MM.1S (cell line): ENCODE results near the gene AP1G2.

Experiments
- DNase-seq: peaks from one replicate; pipeline ENCODE4 v3.0.0-alpha.2; 2015
- H2AFZ ChIP-seq: fragments of 300-600 bp; sonication (generic); 2 replicates; pipeline ENCODE4 v1.6.0; 2016; ENCODE audit warnings: antibody characterized with exemption, low read length
- H3F3A ChIP-seq: fragments of 300-600 bp; sonication (generic); 2 replicates; pipeline ENCODE4 v1.6.1; 2016; ENCODE audit warnings: mild to moderate bottlenecking, antibody characterized with exemption, low read length, moderate library complexity, mixed read lengths; ENCODE audit not compliant: insufficient read depth
- H3K27ac ChIP-seq: fragments of 300-600 bp; sonication (generic); 2 replicates; pipeline ENCODE4 v1.5.1; 2016; ENCODE audit warnings: mild to moderate bottlenecking, low read length
- H3K27me3 ChIP-seq: fragments of 300-600 bp; sonication (generic); replicated peaks from 2 replicates; pipeline ENCODE4 v1.6.0; 2016; ENCODE audit warnings: low read length; ENCODE audit not compliant: insufficient read depth
- H3K36me3 ChIP-seq: fragments of 300-600 bp; sonication (generic); replicated peaks from 2 replicates; pipeline ENCODE4 v1.6.1; 2016; ENCODE audit warnings: mild to moderate bottlenecking, low read length, mixed read lengths; ENCODE audit not compliant: insufficient read depth
- H3K4me1 ChIP-seq: fragments of 300-600 bp; sonication (generic); 2 replicates; pipeline ENCODE4 v1.6.1; 2016; ENCODE audit warnings: low read length, mixed read lengths
- H3K4me2 ChIP-seq: fragments of 300-600 bp; sonication (generic); 2 replicates; pipeline ENCODE4 v1.6.0; 2016; ENCODE audit warnings: low read depth, low read length
- H3K4me3 ChIP-seq: fragments of 300-600 bp; sonication (generic); 2 replicates; pipeline ENCODE4 v1.5.1; 2016; ENCODE audit warnings: low read length, mixed read lengths
- H3K79me2 ChIP-seq: fragments of 300-600 bp; sonication (generic); 2 replicates; pipeline ENCODE4 v1.6.1; 2016; ENCODE audit warnings: mixed run types, low read length, mixed read lengths
- H3K9ac ChIP-seq: fragments of 300-600 bp; sonication (generic); 2 replicates; pipeline ENCODE4 v1.6.1; 2016; ENCODE audit warnings: low read length, mixed read lengths
- H3K9me2 ChIP-seq: fragments of 300-600 bp; sonication (generic); replicated peaks from 2 replicates; pipeline ENCODE4 v1.6.1; 2016; ENCODE audit warnings: mild to moderate bottlenecking, low read length, mixed read lengths; ENCODE audit not compliant: insufficient read depth
- H3K9me3 ChIP-seq: fragments of 300-600 bp; sonication (generic); replicated peaks from 2 replicates; pipeline ENCODE4 v1.6.1; 2016; ENCODE audit warnings: mild to moderate bottlenecking, low read length, mixed read lengths; ENCODE audit not compliant: insufficient read depth
- H4K20me1 ChIP-seq: fragments of 300-600 bp; sonication (generic); 2 replicates; pipeline ENCODE4 v1.6.1; 2016; ENCODE audit warnings: mild to moderate bottlenecking, low read length, moderate library complexity, mixed read lengths; ENCODE audit not compliant: insufficient read depth
- EZH2 ChIP-seq: fragments of 300-600 bp; sonication (generic); optimal IDR thresholded peaks from 2 replicates; pipeline ENCODE3; 2017; ENCODE audit warnings: low read depth, mild to moderate bottlenecking, antibody characterized with exemption, low read length, mixed read lengths
- EZH2phosphoT487 ChIP-seq: fragments of 300-600 bp; sonication (generic); IDR thresholded peaks from 2 replicates; pipeline ENCODE4 v1.6.1; 2018; ENCODE audit warnings: antibody characterized with exemption, low read length
- TF ChIP-seq, protein P1 (sequence below): fragments of 300-600 bp; sonication (generic); IDR thresholded peaks from 2 replicates; pipeline ENCODE4 v1.5.1; 2016; ENCODE audit warnings: antibody characterized with exemption, low read length, mixed read lengths

The AP1G2 gene

GRCh38 chr14:23608454-23608853, 40.9 kb upstream of the AP1G2 start:
- H3K27ac ChIP-seq: no peak overlapping the region
- no peaks in the 10 kb centered on the region for H3K27me3 ChIP-seq
- H3K4me3 ChIP-seq: no peak overlapping the region
- no peak for DNase-seq
- no peaks in the 10 kb centered on the region for H3K9me3 ChIP-seq
- H3K4me2 ChIP-seq: no peak overlapping the region
- H2AFZ ChIP-seq: no peak overlapping the region
- no peaks in the 10 kb centered on the region for H3K36me3 ChIP-seq
- H3K4me1 ChIP-seq: no peaks in the 10 kb centered on the region
- H3F3A ChIP-seq: no peaks in the 10 kb centered on the region
- H3K9ac ChIP-seq: no peak overlapping the region
- TF ChIP-seq, protein P1, sequence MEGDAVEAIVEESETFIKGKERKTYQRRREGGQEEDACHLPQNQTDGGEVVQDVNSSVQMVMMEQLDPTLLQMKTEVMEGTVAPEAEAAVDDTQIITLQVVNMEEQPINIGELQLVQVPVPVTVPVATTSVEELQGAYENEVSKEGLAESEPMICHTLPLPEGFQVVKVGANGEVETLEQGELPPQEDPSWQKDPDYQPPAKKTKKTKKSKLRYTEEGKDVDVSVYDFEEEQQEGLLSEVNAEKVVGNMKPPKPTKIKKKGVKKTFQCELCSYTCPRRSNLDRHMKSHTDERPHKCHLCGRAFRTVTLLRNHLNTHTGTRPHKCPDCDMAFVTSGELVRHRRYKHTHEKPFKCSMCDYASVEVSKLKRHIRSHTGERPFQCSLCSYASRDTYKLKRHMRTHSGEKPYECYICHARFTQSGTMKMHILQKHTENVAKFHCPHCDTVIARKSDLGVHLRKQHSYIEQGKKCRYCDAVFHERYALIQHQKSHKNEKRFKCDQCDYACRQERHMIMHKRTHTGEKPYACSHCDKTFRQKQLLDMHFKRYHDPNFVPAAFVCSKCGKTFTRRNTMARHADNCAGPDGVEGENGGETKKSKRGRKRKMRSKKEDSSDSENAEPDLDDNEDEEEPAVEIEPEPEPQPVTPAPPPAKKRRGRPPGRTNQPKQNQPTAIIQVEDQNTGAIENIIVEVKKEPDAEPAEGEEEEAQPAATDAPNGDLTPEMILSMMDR: no peak
- no peak for TF ChIP-seq EZH2
- no peak for TF ChIP-seq EZH2phosphoT487
- no peaks in the 10 kb centered on the region for H3K79me2 ChIP-seq
- no peaks in the 10 kb centered on the region for H4K20me1 ChIP-seq
- H3K9me2 ChIP-seq: no peaks in the 10 kb centered on the region

- Histone ChIP-seq H3K4me1 (no peaks in the 10 kb centered on the region), H3K9me3 (no peaks in the 10 kb centered on the region), H3K27me3 (no peaks in the 10 kb centered on the region), H3K27ac (no peak overlapping the region), H3F3A (no peaks in the 10 kb centered on the region), H3K9ac (no peak overlapping the region), H4K20me1 (no peaks in the 10 kb centered on the region), H3K4me2 (no peak overlapping the region), H3K4me3 (no peak overlapping the region), H3K36me3 (no peaks in the 10 kb centered on the region), H3K9me2 (no peaks in the 10 kb centered on the region), H3K79me2 (no peaks in the 10 kb centered on the region), H2AFZ (no peak overlapping the region)
- TF ChIP-seq, protein P1: no peak
- TF ChIP-seq EZH2 (no peak), EZH2phosphoT487 (no peak)
- no peak for DNase-seq
Observed at GRCh38 chr14:23605931-23606585, 38.5 kb upstream of the AP1G2 start.

- no peak overlapping the region for H3K9ac ChIP-seq
- H3K79me2 ChIP-seq: no peaks in the 10 kb centered on the region
- H3K9me2 ChIP-seq: no peaks in the 10 kb centered on the region
- no peak overlapping the region for H3K4me3 ChIP-seq
- H4K20me1 ChIP-seq: no peaks in the 10 kb centered on the region
- H2AFZ ChIP-seq: no peak overlapping the region
- no peak for DNase-seq
- H3K9me3 ChIP-seq: no peaks in the 10 kb centered on the region
- TF ChIP-seq EZH2 (no peak), EZH2phosphoT487 (no peak)
- TF ChIP-seq, protein P1: no peak
- no peak overlapping the region for H3K4me2 ChIP-seq
- H3K27me3 ChIP-seq: no peaks in the 10 kb centered on the region
- no peak overlapping the region for H3K27ac ChIP-seq
- H3K4me1 ChIP-seq: no peaks in the 10 kb centered on the region
- no peaks in the 10 kb centered on the region for H3K36me3 ChIP-seq
- no peaks in the 10 kb centered on the region for H3F3A ChIP-seq
Observed at GRCh38 chr14:23604675-23605170, 37.1 kb upstream of the AP1G2 start.
